Activated CD4-positive, alpha-beta T cell treated with anti-CD3 and anti-CD28 coated beads, Interleukin-2, amount 50 U/mL, for 1 hour (primary cell): ENCODE data around the gene ST7.

ENCODE experiments used
- DNase-seq: peaks from one replicate; pipeline ENCODE4 v3.0.0-alpha.2; 2020

ST7 gene

DNA sequence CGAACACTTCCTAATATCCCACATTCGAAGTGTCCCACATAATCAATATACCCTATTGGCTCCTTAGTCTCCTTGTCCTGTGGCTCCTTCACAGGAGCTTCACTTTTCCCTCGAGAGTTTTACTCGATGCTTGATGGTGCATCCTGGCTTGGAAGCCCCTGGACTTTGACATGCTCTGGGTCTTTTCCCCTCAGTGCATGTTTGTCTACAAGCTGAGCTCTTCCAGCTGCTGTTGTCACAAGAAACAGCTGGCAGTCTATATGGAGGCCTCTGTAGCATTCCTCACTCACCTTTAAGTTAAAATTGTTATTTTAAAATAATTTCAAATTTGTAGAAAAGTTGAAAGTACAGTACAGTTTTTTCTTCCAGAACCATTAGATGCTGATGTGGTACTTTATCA is 27.1 kb downstream of the ST7 start:
- no peak for DNase-seq

DNA sequence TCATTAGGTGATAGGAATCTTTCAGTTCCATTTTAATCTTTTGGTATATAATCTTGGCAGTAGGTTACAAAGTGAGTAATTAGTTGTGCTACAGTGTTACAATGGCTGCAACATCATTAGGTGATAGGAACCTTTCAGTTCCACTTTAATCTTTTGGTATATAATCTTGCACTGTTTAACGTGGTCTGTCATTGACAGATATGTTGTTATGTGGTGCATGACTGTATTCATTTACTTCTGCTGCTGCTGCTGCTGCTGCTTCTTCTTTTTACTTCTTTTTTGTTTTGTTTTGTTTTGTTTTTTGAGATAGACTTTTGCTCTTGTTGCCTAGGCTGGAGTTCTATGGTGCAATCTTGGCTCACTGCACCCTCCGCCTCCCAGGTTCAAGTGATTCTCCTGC is 28.6 kb downstream of the ST7 start:
- DNase-seq = no peak

- no peak for DNase-seq
These were observed 31.2 kb downstream of the ST7 start for GRCh38 chr7:116984511-116984910.

DNA sequence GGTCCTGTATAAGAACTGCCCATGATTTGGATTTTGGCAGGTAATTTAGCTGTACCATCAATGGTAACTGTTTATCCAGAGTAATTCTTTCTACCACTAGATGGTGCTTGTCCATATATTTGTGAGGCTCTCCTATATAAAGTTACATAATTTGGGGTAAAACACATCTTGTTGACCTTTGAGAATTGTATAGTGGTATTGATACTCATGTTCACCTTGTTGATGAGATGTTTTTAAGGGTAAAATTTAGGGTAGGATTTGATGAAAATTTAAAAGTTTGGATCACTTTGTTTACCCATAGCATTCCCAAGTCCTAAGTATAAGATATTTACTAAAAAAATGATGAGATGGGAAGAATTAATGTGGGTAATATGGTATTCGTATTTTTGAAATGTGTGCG is 31.6 kb downstream of the ST7 start:
- DNase-seq = no peak

- no peak for DNase-seq
These were observed 32.3 kb downstream of the ST7 start for GRCh38 chr7:116985575-116985974.

GRCh38 chr7:116986611-116987565 is 33.6 kb downstream of the ST7 start:
- no peak for DNase-seq

GRCh38 chr7:116988363-116988989 is 35.2 kb downstream of the ST7 start:
- DNase-seq = no peak

DNA sequence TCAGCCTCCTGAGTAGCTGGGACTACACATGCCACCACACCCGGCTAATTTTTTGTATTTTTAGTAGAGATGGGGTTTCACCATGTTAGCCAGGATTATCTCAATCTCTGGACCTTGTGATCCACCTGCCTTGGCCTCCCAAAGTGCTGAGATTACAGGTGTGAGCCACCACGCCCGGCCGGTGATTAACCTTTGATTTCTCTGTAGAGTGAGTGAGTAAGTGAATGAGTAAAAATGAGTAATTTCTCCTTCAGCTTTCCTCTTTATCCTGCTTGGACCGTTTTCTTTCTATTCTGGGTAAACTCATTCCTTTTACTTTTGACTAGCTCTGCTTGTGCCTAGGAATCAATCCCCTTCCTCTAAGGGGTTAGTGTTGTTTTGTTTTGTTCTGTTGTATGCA is 36.8 kb downstream of the ST7 start:
- no peak for DNase-seq

- no peak for DNase-seq
These were observed 37.9 kb downstream of the ST7 start for GRCh38 chr7:116991233-116991632.

DNA sequence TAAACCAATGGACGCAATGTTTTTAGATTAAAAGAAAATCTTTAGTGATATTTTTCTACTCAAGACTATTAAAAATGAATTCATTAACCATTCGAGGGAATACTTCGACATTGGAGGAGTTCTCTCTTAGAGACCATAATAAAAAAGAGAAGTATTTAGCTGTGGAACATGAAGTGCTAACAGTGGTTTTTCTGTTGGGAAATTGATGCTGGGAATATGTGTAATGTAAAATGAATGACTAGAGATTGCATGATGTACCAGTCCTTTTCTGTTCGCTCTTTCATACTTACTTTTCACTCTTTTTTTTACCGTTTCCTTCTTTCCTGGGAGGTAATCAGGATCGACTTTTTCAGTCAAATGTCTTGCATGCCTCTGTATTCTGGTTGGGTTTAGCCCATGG is 41.3 kb downstream of the ST7 start:
- DNase-seq = no peak

GRCh38 chr7:116997972-116998371 is 44.7 kb downstream of the ST7 start:
- no peak for DNase-seq

GRCh38 chr7:116998567-116999175 is 45.4 kb downstream of the ST7 start:
- DNase-seq = no peak

GRCh38 chr7:116999311-116999710 is 46.0 kb downstream of the ST7 start:
- no peak for DNase-seq

- DNase-seq = no peak
These were observed 48.0 kb downstream of the ST7 start for GRCh38 chr7:117001283-117001682.

GRCh38 chr7:117004899-117005298 is 51.6 kb downstream of the ST7 start:
- no peak for DNase-seq

- no peak for DNase-seq
These were observed 52.1 kb downstream of the ST7 start for GRCh38 chr7:117005449-117005848.

DNA sequence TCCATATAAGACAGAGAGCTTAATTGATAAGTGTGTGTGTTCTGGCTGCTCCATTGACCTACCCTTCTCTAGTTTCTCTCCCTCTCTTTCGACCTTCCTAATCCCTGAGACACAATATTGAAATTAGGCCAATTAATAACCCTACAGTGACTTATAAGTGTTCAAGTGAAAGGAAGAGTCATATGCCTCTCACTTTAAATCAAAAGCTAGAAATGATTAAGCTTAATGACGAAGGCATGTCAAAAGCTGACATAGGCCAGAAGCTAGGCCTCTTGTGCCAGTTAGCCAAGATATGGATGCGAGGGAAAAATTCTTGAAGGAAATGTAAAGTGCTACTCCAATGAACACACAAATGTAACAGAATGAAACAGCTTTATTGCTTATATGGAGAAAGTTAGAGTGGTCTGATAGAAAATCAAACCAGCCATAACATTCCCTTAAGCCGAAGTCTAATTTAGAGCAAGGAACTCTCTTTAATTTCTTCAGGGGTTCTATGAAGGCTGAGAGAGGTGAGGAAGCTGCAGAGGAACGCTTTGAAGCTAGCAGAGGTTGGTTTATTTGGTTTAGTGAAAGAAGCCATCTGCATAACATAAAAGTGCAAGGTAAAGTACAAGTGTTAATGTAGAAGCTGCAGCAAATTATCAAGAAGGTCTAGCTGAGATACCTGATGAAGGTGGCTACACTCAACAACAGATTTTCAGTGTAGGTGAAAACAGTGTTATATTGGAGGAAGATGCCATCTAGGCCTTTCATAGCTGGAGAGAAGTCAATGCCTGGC is 53.8 kb downstream of the ST7 start:
- DNase-seq = no peak

GRCh38 chr7:117008118-117008885 is 55.0 kb downstream of the ST7 start:
- no peak for DNase-seq

- DNase-seq = no peak
These were observed 55.7 kb downstream of the ST7 start for GRCh38 chr7:117008886-117009531.

- no peak for DNase-seq
These were observed 56.5 kb downstream of the ST7 start for GRCh38 chr7:117009705-117010361.
